Measurements from ENCODE around the gene ASTN2. TPM values are rescaled to one million over a fixed set of nuclear protein-coding genes. Genes with fewer than 3 reads are reported as not detected.
"Not testable (repeated sequence)": the region's sequence is repeated elsewhere in the genome, so short reads cannot be mapped to it uniquely, and the experiment has no call there.

The ASTN2 gene
- total RNA-seq, 1 experiment from 2014 or later = 1.8 TPM

GRCh38 chr9:116937361-116937760 lies 477.5 kb downstream of the ASTN2 start:
- Histone ChIP-seq H3K4me1 (replicated peaks) (peaks cover 15% of the 10 kb centered on the region), H3K4me3 (no peak overlapping the region), H3K27me3 (replicated peaks) (no peaks in the 10 kb centered on the region), H3K27ac (no peak overlapping the region), H3K36me3 (no peaks in the 10 kb centered on the region), H3K9me3 (replicated peaks) (no peaks in the 10 kb centered on the region)
- no peak for DNase-seq (ENCODE audit: low read depth in 1 of 2, low spot score in 2 of 2)

GRCh38 chr9:116935149-116935897 lies 479.5 kb downstream of the ASTN2 start:
- Histone ChIP-seq H3K4me1 (replicated peaks) (peaks cover 9% of the 10 kb centered on the region), H3K36me3 (no peaks in the 10 kb centered on the region), H3K27me3 (replicated peaks) (no peaks in the 10 kb centered on the region), H3K9me3 (replicated peaks) (no peaks in the 10 kb centered on the region), H3K27ac (no peak overlapping the region), H3K4me3 (no peak overlapping the region)
- no peak for DNase-seq (ENCODE audit: low read depth in 1 of 2, low spot score in 2 of 2)

GRCh38 chr9:116934131-116934530 lies 480.7 kb downstream of the ASTN2 start:
- no peak overlapping the region for H3K4me3 ChIP-seq
- no peaks in the 10 kb centered on the region for H3K9me3 ChIP-seq (replicated peaks)
- no peak overlapping the region for H3K27ac ChIP-seq
- no peaks in the 10 kb centered on the region for H3K36me3 ChIP-seq
- H3K4me1 ChIP-seq (replicated peaks) = no peaks in the 10 kb centered on the region
- DNase-seq (ENCODE audit: low read depth in 1 of 2, low spot score in 2 of 2) = no peak
- H3K27me3 ChIP-seq (replicated peaks) = no peaks in the 10 kb centered on the region

DNA sequence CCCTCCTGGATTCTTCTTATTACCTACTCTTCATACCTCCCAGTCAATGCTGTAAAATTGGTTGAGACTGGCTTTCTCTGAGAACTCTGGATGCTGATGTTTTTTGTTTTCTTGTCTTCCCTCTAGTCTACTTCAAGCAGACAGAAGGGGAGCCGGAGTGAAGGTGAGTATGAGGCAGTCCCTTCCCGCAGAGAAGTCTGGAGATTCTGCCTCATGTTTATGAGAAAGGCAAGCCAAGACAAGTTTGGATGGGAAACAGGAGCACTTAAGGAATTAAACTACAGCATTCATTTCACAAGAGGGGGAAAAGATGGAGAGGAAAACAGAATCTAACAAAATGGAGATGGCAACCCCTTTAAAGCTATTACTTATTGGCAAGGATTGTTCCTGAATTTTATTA lies 481.6 kb downstream of the ASTN2 start:
- no peaks in the 10 kb centered on the region for H3K27me3 ChIP-seq (replicated peaks)
- no peaks in the 10 kb centered on the region for H3K36me3 ChIP-seq
- H3K27ac ChIP-seq = no peak overlapping the region
- H3K9me3 ChIP-seq (replicated peaks) = no peaks in the 10 kb centered on the region
- H3K4me3 ChIP-seq = no peak overlapping the region
- DNase-seq (ENCODE audit: low read depth in 1 of 2, low spot score in 2 of 2) = no peak
- no peaks in the 10 kb centered on the region for H3K4me1 ChIP-seq (replicated peaks)

GRCh38 chr9:116929621-116930020 lies 485.2 kb downstream of the ASTN2 start:
- Histone ChIP-seq H3K9me3 (replicated peaks) (no peaks in the 10 kb centered on the region), H3K36me3 (no peaks in the 10 kb centered on the region), H3K4me1 (replicated peaks) (no peaks in the 10 kb centered on the region), H3K27me3 (replicated peaks) (no peaks in the 10 kb centered on the region), H3K4me3 (no peak overlapping the region), H3K27ac (no peak overlapping the region)
- no peak for DNase-seq (ENCODE audit: low read depth in 1 of 2, low spot score in 2 of 2)

DNA sequence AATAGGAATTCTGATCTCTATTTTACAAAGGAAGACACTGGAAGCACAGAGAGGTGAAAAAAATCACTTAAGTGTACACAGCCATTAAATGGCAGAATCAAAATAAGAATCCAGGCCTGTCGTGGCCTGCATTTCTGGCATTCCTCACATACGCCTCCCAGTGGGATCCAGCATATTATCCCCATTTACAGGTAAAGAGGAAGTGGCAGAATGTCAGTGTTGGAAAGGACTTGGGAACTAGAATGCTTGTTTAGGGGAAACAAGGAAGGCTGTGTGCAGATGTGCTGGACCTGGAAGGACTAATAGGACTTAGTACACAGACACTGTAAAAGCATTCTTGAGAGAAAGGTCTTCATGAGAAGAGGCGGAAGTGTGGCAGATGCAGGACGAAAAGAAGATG lies 486.0 kb downstream of the ASTN2 start:
- H3K4me1 ChIP-seq (replicated peaks) = no peaks in the 10 kb centered on the region
- no peaks in the 10 kb centered on the region for H3K9me3 ChIP-seq (replicated peaks)
- H3K36me3 ChIP-seq = no peaks in the 10 kb centered on the region
- no peak overlapping the region for H3K4me3 ChIP-seq
- DNase-seq (ENCODE audit: low read depth in 1 of 2, low spot score in 2 of 2) = no peak
- no peaks in the 10 kb centered on the region for H3K27me3 ChIP-seq (replicated peaks)
- no peak overlapping the region for H3K27ac ChIP-seq

GRCh38 chr9:116928289-116928688 lies 486.6 kb downstream of the ASTN2 start:
- H3K4me1 ChIP-seq (replicated peaks) = no peaks in the 10 kb centered on the region
- no peak overlapping the region for H3K4me3 ChIP-seq
- no peaks in the 10 kb centered on the region for H3K9me3 ChIP-seq (replicated peaks)
- H3K27me3 ChIP-seq (replicated peaks) = no peaks in the 10 kb centered on the region
- DNase-seq (ENCODE audit: low read depth in 1 of 2, low spot score in 2 of 2) = no peak
- no peaks in the 10 kb centered on the region for H3K36me3 ChIP-seq
- H3K27ac ChIP-seq = no peak overlapping the region

- Histone ChIP-seq H3K27ac (no peak overlapping the region), H3K36me3 (no peaks in the 10 kb centered on the region), H3K9me3 (replicated peaks) (no peaks in the 10 kb centered on the region), H3K4me1 (replicated peaks) (no peaks in the 10 kb centered on the region), H3K27me3 (replicated peaks) (no peaks in the 10 kb centered on the region), H3K4me3 (no peak overlapping the region)
- no peak for DNase-seq (ENCODE audit: low read depth in 1 of 2, low spot score in 2 of 2)
These were observed 487.1 kb downstream of the ASTN2 start for GRCh38 chr9:116927726-116928125.

GRCh38 chr9:116925121-116925520 lies 489.7 kb downstream of the ASTN2 start:
- no peak for DNase-seq (ENCODE audit: low read depth in 1 of 2, low spot score in 2 of 2)
- Histone ChIP-seq H3K36me3 (no peaks in the 10 kb centered on the region), H3K27ac (no peak overlapping the region), H3K27me3 (replicated peaks) (no peaks in the 10 kb centered on the region), H3K4me3 (no peak overlapping the region), H3K4me1 (replicated peaks) (no peaks in the 10 kb centered on the region), H3K9me3 (replicated peaks) (no peaks in the 10 kb centered on the region)

GRCh38 chr9:116924462-116925110 lies 490.3 kb downstream of the ASTN2 start:
- H3K4me3 ChIP-seq = no peak overlapping the region
- no peaks in the 10 kb centered on the region for H3K4me1 ChIP-seq (replicated peaks)
- H3K36me3 ChIP-seq = no peaks in the 10 kb centered on the region
- no peak overlapping the region for H3K27ac ChIP-seq
- H3K9me3 ChIP-seq (replicated peaks) = no peaks in the 10 kb centered on the region
- H3K27me3 ChIP-seq (replicated peaks) = no peaks in the 10 kb centered on the region
- no peak for DNase-seq (ENCODE audit: low read depth in 1 of 2, low spot score in 2 of 2)

GRCh38 chr9:116917895-116918508 lies 496.9 kb downstream of the ASTN2 start:
- H3K4me1 ChIP-seq (replicated peaks); H3K27ac ChIP-seq; H3K9me3 ChIP-seq (replicated peaks); DNase-seq (ENCODE audit: low read depth in 1 of 2, low spot score in 2 of 2); H3K4me3 ChIP-seq; H3K27me3 ChIP-seq (replicated peaks); H3K36me3 ChIP-seq: not testable (repeated sequence)

GRCh38 chr9:116913536-116913935 lies 501.3 kb downstream of the ASTN2 start:
- Histone ChIP-seq H3K27me3 (replicated peaks) (no peaks in the 10 kb centered on the region), H3K4me1 (replicated peaks) (peaks cover 15% of the 10 kb centered on the region), H3K36me3 (no peaks in the 10 kb centered on the region), H3K9me3 (replicated peaks) (no peaks in the 10 kb centered on the region), H3K27ac (no peak overlapping the region), H3K4me3 (no peak overlapping the region)
- DNase-seq (ENCODE audit: low read depth in 1 of 2, low spot score in 2 of 2) = no peak

DNA sequence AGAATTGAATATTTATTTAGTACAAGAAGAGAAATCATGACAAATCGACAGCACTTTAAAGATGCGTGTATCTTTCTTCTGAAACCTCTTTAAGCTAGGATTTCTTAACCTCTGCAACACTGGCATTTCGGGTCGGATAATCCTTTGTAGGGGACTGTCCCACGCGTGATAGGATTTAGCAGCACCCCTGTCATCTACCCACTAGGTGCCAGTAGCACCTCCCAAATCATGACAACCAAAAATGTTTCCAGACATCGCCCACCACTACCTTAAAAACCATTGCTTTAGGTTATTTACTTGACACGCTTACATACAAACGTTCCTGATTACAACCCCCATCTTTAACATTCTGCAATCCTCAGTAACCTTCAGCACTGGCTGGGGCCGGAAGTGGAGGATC lies 504.7 kb downstream of the ASTN2 start:
- Histone ChIP-seq H3K36me3 (no peaks in the 10 kb centered on the region), H3K9me3 (replicated peaks) (no peaks in the 10 kb centered on the region), H3K4me1 (replicated peaks) (peaks cover 15% of the 10 kb centered on the region), H3K4me3 (no peak overlapping the region), H3K27me3 (replicated peaks) (no peaks in the 10 kb centered on the region), H3K27ac (no peak overlapping the region)
- no peak for DNase-seq (ENCODE audit: low read depth in 1 of 2, low spot score in 2 of 2)

- Histone ChIP-seq H3K9me3 (replicated peaks) (no peaks in the 10 kb centered on the region), H3K4me1 (replicated peaks) (peaks cover 15% of the 10 kb centered on the region), H3K27ac (no peak overlapping the region), H3K27me3 (replicated peaks) (no peaks in the 10 kb centered on the region), H3K4me3 (no peak overlapping the region), H3K36me3 (no peaks in the 10 kb centered on the region)
- DNase-seq (ENCODE audit: low read depth in 1 of 2, low spot score in 2 of 2) = no peak
These were observed 506.9 kb downstream of the ASTN2 start for GRCh38 chr9:116907989-116908388.
